ENCODE measurements around the gene AJAP1.
"Not testable (repeated sequence)": the region's sequence is repeated elsewhere in the genome, so short reads cannot be mapped to it uniquely, and the experiment has no call there.

The AJAP1 gene

DNA sequence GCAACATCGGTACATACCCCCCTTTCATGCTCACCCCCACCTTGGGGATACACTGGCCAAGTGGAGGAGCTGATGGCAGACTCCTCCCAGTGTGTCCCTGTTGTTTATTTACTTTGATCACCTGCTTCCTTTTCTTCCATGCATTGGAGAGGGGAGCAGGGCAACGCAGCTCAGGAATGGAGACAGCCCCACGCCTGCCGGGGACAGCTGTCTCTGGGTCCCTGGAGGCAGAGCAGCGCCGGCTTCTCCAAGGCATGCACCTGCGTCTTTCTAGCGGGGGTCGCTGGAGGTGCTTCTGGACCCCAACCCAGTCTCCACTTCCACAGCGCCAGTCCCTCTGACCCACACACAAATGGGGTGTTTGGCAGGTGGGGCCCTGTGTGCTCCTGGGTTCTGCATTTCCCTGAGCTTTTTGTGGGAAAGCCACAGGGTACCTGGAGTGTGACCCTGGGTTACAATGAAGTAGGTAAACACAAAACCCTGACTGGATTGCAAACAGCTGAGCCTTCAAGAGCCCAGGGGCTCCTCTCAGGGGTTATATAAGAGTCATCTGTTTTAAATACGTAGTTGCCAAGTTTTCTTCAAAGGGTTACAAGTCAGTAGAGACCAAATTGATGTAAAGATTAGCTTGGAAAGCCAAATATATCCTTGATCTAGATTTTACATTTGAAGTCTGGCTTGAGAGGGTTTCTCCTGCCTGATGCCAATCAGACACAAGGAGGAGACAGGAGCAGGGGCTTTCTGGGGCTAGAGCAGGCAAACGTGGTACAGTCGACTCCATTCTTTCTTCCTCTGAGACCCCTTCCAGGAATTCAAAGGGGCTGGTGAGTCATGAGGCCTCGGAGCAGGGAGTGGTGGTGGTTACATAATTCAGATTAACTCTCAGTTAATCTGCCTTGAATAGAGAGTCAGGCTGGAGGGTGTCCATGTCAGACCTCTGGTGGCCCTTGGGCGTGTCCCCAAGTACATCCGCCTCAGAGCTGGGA lies 4.5 kb downstream of the AJAP1 start:
- DNase-seq = peak; percentile 71

DNA sequence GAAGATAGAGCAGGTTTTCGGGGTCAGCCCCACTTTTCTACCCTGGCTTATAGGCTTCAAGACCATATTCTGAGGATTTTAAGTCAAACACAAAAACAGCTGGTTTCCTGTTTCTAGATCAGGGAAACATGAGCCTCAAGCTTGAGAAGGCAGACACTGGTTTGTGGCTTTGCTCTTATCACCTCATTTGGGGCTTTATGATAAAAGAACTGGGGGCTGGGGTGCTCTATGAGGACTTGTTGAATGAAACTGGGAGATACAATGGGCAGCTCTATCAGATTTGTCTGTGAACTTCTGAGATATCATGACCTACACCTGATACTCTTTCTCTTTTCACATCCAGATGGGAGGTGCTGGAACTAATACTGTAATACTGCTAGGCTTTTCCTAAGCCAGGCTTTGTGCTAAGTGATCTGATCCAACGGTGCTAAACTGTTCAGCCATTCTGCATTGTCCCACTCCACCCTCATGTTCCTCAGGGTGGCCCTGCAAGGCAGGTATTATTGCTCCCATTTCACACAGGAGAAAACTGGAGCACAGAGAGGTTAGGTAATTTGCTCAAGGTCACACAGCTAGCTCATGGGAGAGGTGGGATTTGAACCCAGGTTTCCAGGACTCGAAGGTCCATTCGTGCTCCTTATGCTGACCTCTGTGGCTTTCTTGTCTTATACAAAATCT lies 6.6 kb downstream of the AJAP1 start:
- no peak for DNase-seq

- no peak for DNase-seq
Measured at GRCh38 chr1:4661595-4661917, 7.1 kb downstream of the AJAP1 start.

- DNase-seq = no peak
Measured at GRCh38 chr1:4662168-4662567, 7.8 kb downstream of the AJAP1 start.

- no peak for DNase-seq
Measured at GRCh38 chr1:4662723-4663122, 8.3 kb downstream of the AJAP1 start.

DNA sequence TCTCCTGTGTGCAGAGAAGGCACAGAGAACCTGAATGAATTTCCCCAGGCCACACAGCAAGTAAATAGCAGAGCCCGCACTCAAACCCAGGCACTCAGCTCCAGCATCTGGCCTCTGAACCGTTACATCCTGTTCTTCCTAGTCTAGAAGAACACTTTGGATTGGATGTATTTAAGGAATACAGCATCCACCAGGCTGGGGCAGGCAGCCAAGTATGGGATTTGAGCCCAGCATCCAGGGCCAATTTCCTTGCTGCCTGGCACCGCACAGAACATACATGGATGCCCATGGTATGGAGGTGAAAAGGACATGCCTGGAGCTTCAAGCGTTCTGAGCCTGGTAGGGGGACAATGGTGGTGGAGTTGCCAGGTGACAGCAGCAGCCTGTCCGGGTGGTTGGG lies 9.7 kb downstream of the AJAP1 start:
- DNase-seq = no peak

GRCh38 chr1:4664606-4665005 lies 10.2 kb downstream of the AJAP1 start:
- no peak for DNase-seq

- DNase-seq = no peak
Measured at GRCh38 chr1:4665456-4665855, 11.0 kb downstream of the AJAP1 start.

DNA sequence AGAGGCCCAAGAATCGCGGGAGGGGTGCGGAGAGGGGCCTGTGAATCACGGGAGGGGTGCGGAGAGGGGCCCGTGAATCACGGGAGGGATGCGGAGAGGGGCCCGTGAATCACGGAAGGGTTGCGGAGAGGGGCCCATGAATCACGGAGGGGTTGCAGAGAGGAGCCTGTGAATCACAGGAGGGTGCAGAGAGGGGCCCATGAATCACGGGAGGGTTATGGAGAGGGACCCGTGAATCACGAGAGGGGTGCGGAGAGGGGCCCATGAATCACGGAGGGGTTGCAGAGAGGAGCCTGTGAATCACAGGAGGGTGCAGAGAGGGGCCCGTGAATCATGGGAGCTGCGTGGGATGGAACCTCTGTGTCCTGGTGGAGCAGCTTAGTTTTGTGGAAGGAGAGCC lies 12.3 kb downstream of the AJAP1 start:
- not testable (repeated sequence) for DNase-seq

DNA sequence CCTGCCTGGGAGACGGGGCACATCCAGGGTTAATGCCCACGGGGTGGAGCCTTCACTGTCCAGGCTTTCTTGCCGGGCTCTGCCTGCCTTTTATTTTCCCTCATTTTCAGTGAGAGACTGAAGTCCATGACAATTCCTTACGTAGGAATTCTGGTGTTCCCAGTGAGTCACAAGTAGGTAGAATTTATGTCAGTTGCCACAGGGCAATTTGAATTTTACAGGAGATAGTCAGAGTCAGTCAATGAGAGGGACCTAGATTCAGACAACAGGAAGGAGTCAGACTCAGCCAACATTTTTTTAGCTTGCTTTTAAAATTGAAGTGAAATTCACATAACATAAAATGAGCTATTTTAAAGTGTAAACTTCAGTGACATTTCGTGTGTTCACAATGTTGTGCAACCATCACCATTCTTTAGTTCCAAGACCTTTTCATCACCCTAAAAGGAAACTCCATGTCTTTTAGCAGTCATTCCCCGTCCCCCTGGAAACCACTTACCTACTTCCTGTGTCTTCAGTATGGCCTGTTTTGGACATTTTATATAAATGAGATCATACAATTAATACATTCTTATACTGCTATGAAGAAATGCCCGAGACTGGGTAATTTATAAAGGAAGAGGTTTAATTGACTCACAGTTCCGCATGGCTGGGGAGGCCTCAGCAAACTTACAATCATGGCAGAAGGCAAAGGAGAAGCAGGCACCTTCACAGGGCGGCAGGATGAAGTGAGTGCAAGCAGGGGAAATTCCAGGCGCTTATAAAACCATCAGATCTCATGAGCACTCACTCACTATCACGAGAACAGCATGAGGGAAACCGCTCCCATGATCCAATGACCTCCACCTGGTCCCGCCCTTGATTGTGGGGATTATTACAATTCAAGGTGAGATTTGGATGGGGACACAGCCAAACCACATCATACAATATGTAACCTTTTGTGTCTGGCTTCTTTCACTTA lies 14.6 kb downstream of the AJAP1 start:
- DNase-seq = no peak

- no peak for DNase-seq
Measured at GRCh38 chr1:4670265-4670664, 15.9 kb downstream of the AJAP1 start.

DNA sequence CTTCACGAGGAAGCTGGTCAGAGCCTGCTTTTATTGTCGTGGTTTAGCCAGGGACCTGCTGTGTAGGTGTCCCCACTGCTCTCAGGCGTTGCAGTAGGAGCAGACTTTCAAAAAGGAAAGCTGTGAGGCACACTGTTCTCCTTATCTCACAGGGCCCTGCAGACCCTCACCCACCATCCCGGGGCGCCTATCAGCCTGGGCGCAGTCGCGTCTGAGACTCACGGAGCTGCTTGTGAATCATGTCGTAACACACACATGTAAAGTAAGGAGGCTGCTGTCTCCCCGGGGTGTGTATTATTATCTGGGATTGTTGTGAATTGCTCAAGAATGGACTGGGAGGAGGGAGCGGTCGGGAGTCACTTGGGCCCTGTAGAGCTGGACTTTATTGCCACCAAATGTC lies 17.4 kb downstream of the AJAP1 start:
- no peak for DNase-seq

DNA sequence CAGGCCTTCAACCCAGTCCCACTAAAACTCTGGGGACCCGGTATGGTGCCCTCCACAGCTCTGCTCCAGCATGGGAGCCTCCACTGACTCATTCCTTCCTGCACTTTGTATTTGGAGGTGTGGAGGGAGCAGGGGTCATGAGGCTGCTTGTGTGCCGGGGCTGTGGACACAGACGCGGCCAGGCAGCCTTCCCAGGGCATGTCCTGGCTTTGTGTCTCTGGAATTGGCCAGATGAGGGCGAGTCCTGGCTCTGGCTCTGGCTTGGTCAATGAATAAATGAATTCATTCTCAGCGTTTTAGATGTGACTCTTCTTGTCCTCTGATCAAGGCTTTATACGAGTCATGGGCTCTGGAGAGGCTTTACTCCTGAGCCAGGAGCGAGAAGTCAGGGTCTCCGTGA lies 19.1 kb downstream of the AJAP1 start:
- no peak for DNase-seq

- DNase-seq = no peak
Measured at GRCh38 chr1:4674117-4674516, 19.7 kb downstream of the AJAP1 start.

GRCh38 chr1:4674676-4675075 lies 20.3 kb downstream of the AJAP1 start:
- no peak for DNase-seq

- DNase-seq = no peak
Measured at GRCh38 chr1:4675454-4676186, 21.2 kb downstream of the AJAP1 start.

GRCh38 chr1:4676253-4676652 lies 21.8 kb downstream of the AJAP1 start:
- no peak for DNase-seq

- no peak for DNase-seq
Measured at GRCh38 chr1:4677608-4678007, 23.2 kb downstream of the AJAP1 start.

GRCh38 chr1:4678066-4678717 lies 23.8 kb downstream of the AJAP1 start:
- no peak for DNase-seq

GRCh38 chr1:4681026-4681425 lies 26.6 kb downstream of the AJAP1 start:
- DNase-seq = no peak

DNA sequence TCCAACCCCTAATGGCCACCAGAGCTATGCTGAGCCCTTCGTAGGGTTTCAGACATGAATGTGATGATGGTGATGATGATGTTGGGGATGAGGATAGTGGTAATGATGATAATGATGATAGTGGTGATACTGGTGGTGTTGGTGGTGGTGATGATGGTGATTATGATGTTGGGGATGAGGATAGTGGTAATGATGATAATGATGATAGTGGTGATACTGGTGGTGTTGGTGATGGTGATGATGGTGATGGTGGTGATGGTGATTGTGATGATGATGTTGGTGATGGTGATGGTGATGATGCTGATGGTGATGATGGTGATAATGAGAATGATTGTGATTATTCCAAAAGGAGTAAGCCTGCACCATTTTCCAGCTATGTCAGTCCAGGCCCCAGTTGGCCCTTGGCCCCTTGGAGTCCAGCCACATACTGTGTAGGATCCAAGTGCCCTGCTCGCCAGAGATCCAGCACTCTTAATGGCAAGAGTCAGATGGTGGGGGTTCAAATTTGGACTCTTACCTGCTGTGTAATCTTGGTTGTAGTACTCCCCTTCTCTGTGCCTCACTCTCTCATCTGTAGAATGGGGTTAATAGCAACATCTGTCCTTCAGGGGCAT lies 28.3 kb downstream of the AJAP1 start:
- DNase-seq = no peak

DNA sequence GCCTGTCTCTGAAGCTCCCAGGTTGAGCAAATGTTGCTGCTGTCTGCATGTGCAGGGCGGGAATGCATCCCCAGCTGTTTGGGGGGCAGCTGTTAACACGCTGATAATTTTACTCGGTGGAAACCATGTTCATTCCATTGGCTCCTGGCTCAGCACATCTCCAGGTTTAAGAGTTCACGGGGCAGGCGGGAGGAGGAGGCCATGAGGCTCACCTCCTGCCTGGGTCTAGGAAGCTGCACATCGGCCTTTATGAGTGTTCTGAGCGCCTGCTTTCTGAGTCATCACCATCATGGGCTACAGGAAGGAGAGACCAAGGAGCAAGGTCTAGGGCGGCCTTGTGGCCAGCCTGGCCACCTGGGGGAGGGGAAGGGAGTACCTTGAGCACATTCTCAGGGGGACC lies 29.7 kb downstream of the AJAP1 start:
- no peak for DNase-seq
